ENCODE measurements around the gene SMG1.

GRCh38 chr16:18832006-18832405 lies 94.2 kb downstream of the SMG1 start:
- TF ChIP-seq CTCF (IDR thresholded peaks at IDR 0.05) (no peak), POLR2A (IDR thresholded peaks at IDR 0.05; ENCODE audit: low read depth) (no peak), EP300 (IDR thresholded peaks at IDR 0.05) (no peak)
